Measurements from ENCODE around the gene CNOT2.

DNA sequence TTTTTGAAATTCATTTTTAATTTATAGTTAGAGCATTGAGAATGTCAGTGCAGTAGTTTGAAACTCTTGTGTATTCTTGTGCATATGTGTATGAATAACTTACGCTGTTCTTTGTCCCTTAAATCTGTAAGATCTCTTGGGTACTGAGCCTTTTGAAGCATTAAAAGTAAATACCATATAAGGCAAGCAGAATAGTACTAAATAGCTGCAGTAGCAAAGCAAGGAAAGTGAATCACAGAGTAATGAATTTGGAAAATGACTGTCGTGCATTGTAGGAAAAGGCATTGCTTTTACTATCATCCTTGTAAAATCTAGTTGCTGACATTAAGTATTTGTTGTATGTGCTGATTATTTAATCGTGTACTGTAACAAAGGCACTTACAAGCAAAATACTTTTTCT is 12.1 kb downstream of the CNOT2 start:
- TF ChIP-seq, protein P1, sequence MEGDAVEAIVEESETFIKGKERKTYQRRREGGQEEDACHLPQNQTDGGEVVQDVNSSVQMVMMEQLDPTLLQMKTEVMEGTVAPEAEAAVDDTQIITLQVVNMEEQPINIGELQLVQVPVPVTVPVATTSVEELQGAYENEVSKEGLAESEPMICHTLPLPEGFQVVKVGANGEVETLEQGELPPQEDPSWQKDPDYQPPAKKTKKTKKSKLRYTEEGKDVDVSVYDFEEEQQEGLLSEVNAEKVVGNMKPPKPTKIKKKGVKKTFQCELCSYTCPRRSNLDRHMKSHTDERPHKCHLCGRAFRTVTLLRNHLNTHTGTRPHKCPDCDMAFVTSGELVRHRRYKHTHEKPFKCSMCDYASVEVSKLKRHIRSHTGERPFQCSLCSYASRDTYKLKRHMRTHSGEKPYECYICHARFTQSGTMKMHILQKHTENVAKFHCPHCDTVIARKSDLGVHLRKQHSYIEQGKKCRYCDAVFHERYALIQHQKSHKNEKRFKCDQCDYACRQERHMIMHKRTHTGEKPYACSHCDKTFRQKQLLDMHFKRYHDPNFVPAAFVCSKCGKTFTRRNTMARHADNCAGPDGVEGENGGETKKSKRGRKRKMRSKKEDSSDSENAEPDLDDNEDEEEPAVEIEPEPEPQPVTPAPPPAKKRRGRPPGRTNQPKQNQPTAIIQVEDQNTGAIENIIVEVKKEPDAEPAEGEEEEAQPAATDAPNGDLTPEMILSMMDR (IDR thresholded peaks at IDR 0.05; ENCODE audit: insufficient read depth, low read length, poor library complexity, severe bottlenecking), result no peak
- no peak for TF ChIP-seq EZH2phosphoT487 (conservative IDR thresholded peaks at IDR 0.05; ENCODE audit: low read length)

Measured in SU-DHL-6 (cell line).